Measurements from ENCODE around the gene SERF2. TPM values are rescaled to one million over a fixed set of nuclear protein-coding genes. Genes with fewer than 3 reads are reported as not detected.

The SERF2 gene
- total and polyA plus RNA-seq, 2 of the 13 experiments (the other 11 are each of a cell fraction or from before 2014, with no cell fraction given) = 811 to 1,257 TPM

DNA sequence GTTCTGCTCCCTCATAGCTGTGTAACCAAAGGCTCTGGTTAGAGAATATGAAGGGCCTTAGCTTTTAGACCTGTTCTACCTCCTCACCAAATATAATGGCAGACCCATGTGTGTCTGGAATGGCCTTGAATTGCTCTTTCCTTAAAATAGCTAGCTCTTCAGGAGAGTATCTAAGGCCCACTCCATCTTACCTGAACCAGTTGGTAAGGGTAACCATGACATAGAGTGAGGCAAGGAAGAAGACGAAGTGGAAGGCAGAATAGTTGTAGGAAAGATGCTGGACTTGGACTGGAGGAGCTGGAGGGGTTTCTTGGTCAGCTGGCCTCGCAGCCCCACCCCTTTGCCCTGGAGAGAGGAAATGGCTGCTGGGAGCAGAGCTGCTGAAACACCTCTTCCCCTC lies 3.1 kb downstream of the SERF2 start:
- no peak for ATAC-seq
- Histone ChIP-seq H2AFZ (ENCODE audit: low read length) (no peak overlapping the region), H3K79me2 (ENCODE audit: insufficient read depth, low read length) (peaks cover 26% of the 10 kb centered on the region), H3K4me3 (replicated peaks in 1 of 3; ENCODE audit: insufficient read depth in 1 of 3, low read depth in 2 of 3, low read length in 3 of 3) (no peak overlapping the region), H3K9ac (ENCODE audit: insufficient read depth, low read depth, low read length) (no peak overlapping the region), H3K27ac (ENCODE audit: extremely low read length, insufficient read depth, low read length) (no peak overlapping the region), H3K27me3 (ENCODE audit: control insufficient read depth in 1 of 2, insufficient read depth in 2 of 2, low read length in 2 of 2) (no peaks in the 10 kb centered on the region; a peak in 1 of 5 replicates), H3K4me2 (ENCODE audit: low read depth, low read length) (no peak overlapping the region), H3K36me3 (replicated peaks in 1 of 2; ENCODE audit: control insufficient read depth in 1 of 2, insufficient read depth in 2 of 2, low read length in 2 of 2) (peaks cover 8 to 35% of the 10 kb centered on the region in 2 experiments), H4K20me1 (ENCODE audit: insufficient read depth, low read length) (peaks cover 28% of the 10 kb centered on the region), H3K9me3 (ENCODE audit: low read length) (no peaks in the 10 kb centered on the region), H3K4me1 (ENCODE audit: insufficient read depth, low read length) (peaks cover 67% of the 10 kb centered on the region)
- ChIA-PET POLR2A (interaction anchor here (1.3 to 5.2 kb wide), 2 partner anchors 18 to 29 kb away, joined by 5 to 34 read pairs; partner anchors contain the start of genes ELL3 and MFAP1), CTCF (ENCODE audit: low intra/inter-chr PET ratio, low total read pairs) (no interaction called here)
- WGBS (ENCODE audit: low lambda C conversion rate) = 98% methylated on average over 2 of the region's 2 CpGs
- 0 out of 2 replicates have a peak, but pooled peaks have one; percentile 14 for TF ChIP-seq POLR2G (IDR thresholded peaks at IDR 0.05; ENCODE audit: low read depth, low read length)
- peak; percentile 50 for TF ChIP-seq POLR2AphosphoS5 (IDR thresholded peaks at IDR 0.05; ENCODE audit: low read depth, low read length)
- no peak for TF ChIP-seq NONO (IDR thresholded peaks at IDR 0.05)
- peak; percentile 58; the same call in 1 of the 2 replicates for TF ChIP-seq NONO (CRISPR knock-in tag; conservative IDR thresholded peaks at IDR 0.05)
- no peak for TF ChIP-seq RFXANK (CRISPR knock-in tag; IDR thresholded peaks at IDR 0.05)
- TF ChIP-seq, protein P1, sequence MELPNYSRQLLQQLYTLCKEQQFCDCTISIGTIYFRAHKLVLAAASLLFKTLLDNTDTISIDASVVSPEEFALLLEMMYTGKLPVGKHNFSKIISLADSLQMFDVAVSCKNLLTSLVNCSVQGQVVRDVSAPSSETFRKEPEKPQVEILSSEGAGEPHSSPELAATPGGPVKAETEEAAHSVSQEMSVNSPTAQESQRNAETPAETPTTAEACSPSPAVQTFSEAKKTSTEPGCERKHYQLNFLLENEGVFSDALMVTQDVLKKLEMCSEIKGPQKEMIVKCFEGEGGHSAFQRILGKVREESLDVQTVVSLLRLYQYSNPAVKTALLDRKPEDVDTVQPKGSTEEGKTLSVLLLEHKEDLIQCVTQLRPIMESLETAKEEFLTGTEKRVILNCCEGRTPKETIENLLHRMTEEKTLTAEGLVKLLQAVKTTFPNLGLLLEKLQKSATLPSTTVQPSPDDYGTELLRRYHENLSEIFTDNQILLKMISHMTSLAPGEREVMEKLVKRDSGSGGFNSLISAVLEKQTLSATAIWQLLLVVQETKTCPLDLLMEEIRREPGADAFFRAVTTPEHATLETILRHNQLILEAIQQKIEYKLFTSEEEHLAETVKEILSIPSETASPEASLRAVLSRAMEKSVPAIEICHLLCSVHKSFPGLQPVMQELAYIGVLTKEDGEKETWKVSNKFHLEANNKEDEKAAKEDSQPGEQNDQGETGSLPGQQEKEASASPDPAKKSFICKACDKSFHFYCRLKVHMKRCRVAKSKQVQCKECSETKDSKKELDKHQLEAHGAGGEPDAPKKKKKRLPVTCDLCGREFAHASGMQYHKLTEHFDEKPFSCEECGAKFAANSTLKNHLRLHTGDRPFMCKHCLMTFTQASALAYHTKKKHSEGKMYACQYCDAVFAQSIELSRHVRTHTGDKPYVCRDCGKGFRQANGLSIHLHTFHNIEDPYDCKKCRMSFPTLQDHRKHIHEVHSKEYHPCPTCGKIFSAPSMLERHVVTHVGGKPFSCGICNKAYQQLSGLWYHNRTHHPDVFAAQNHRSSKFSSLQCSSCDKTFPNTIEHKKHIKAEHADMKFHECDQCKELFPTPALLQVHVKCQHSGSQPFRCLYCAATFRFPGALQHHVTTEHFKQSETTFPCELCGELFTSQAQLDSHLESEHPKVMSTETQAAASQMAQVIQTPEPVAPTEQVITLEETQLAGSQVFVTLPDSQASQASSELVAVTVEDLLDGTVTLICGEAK (IDR thresholded peaks at IDR 0.05) = no peak
- TF ChIP-seq, protein P1 (CRISPR knock-in tag; IDR thresholded peaks at IDR 0.05) = no peak
- TF ChIP-seq, protein P2, sequence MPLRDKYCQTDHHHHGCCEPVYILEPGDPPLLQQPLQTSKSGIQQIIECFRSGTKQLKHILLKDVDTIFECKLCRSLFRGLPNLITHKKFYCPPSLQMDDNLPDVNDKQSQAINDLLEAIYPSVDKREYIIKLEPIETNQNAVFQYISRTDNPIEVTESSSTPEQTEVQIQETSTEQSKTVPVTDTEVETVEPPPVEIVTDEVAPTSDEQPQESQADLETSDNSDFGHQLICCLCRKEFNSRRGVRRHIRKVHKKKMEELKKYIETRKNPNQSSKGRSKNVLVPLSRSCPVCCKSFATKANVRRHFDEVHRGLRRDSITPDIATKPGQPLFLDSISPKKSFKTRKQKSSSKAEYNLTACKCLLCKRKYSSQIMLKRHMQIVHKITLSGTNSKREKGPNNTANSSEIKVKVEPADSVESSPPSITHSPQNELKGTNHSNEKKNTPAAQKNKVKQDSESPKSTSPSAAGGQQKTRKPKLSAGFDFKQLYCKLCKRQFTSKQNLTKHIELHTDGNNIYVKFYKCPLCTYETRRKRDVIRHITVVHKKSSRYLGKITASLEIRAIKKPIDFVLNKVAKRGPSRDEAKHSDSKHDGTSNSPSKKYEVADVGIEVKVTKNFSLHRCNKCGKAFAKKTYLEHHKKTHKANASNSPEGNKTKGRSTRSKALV (CRISPR knock-in tag; IDR thresholded peaks at IDR 0.05) = no peak
- no peak for TF ChIP-seq ZSCAN9 (CRISPR knock-in tag; IDR thresholded peaks at IDR 0.05; ENCODE audit: borderline replicate concordance)
- in situ Hi-C loops (cut with HindIII; ENCODE audit: extremely low pct_ligation_motif_present, low pct_unique_long_range_greater_than_20kb) (no loop called here), intact Hi-C loops (cut with micrococcal nuclease; ENCODE audit: unreplicated experiment) (no loop called here)
- DNase-seq (ENCODE audit: low spot score) = no peak
- no TSS peak for BruUV-seq (replicated peaks)
- FAIRE-seq = no peak

Measured in HepG2 (cell line).